Osteocyte (in vitro differentiated cells): ENCODE results near the gene TREH. TPM values are rescaled to one million over a fixed set of nuclear protein-coding genes. Genes with fewer than 3 reads are reported as not detected.
"Not testable (repeated sequence)": the region's sequence is repeated elsewhere in the genome, so short reads cannot be mapped to it uniquely, and the experiment has no call there.

Experiments used
- DNase-seq: peaks from one replicate; pipeline ENCODE4 v3.0.0; 2021; ENCODE audit warnings: mixed read lengths; ENCODE audit not compliant: unreplicated experiment; ENCODE audit errors: extremely low spot score
- H3K27ac Mint-ChIP-seq: one replicate; pipeline ENCODE4 v1.8.0; 2021; ENCODE audit warnings: mild to moderate bottlenecking, mixed read lengths; ENCODE audit not compliant: unreplicated experiment
- H3K27me3 Mint-ChIP-seq: one replicate; pipeline ENCODE4 v1.8.0; 2021; ENCODE audit warnings: mixed read lengths; ENCODE audit not compliant: unreplicated experiment
- H3K36me3 Mint-ChIP-seq: one replicate; pipeline ENCODE4 v1.8.0; 2021; ENCODE audit warnings: mixed read lengths; ENCODE audit not compliant: unreplicated experiment
- H3K4me1 Mint-ChIP-seq: one replicate; pipeline ENCODE4 v1.8.0; 2021; ENCODE audit warnings: mixed read lengths; ENCODE audit not compliant: unreplicated experiment
- H3K4me3 Mint-ChIP-seq: one replicate; pipeline ENCODE4 v1.8.0; 2021; ENCODE audit warnings: mild to moderate bottlenecking, moderate library complexity, mixed read lengths; ENCODE audit not compliant: unreplicated experiment
- H3K9me3 Mint-ChIP-seq: one replicate; pipeline ENCODE4 v1.8.0; 2021; ENCODE audit warnings: mixed read lengths; ENCODE audit not compliant: unreplicated experiment
- total RNA-seq: library from RNA; stranded (reverse); gene quantifications from 2 replicates; pipeline ENCODE4 v1.2.1, GENCODE V29; 2021
- TF ChIP-seq, protein P1 (sequence below): fragments of 200-600 bp; sonication (generic); IDR thresholded peaks from 2 replicates; pipeline ENCODE4 v1.5.0; 2021; ENCODE audit warnings: antibody characterized with exemption, mild to moderate bottlenecking, moderate library complexity

Gene TREH
- total RNA-seq, 1 donor from 2014 or later: not detected

DNA sequence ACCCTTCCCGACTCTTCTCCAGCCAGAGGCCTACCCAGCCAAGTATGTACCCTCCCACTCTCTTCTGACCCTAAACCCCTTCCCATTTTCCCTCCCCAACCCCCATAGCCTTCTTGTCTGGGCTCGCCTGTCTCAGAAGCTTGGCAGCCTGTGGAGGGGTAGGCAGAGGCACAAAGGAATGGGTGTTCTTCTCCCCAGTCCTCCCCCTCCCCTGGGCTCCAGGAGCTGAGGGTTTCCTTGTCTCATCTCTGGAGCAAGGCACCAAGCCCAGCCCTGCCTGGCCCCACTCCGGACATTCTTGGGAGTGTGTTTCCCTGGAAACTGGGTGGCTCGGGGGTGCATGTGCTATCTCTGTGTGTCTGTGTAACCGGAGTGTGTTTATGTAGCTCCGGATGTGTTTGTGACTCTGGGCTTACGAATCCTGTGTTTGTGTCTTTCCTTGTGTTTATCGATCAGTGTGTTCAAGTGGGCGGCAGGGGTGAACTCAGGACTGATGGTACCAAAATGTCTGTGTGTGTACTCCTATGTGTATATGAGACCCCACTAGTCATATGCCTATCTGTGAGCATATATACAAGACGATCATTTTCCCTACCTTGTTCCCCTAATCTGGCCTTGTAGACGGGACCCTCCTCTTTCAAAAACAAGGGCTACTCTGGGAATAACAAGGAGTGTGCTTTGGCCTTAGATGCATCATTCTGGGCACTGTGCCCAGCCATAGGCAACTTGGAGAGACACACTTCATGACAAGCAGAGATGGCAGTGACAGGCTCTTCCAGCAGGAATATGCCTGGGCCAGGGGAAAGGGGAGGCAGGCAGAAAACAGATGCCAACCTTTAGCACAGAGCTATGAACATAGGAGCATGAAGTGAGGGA, 61.1 kb downstream of the TREH start:
- no peak for DNase-seq
- TF ChIP-seq, protein P1, sequence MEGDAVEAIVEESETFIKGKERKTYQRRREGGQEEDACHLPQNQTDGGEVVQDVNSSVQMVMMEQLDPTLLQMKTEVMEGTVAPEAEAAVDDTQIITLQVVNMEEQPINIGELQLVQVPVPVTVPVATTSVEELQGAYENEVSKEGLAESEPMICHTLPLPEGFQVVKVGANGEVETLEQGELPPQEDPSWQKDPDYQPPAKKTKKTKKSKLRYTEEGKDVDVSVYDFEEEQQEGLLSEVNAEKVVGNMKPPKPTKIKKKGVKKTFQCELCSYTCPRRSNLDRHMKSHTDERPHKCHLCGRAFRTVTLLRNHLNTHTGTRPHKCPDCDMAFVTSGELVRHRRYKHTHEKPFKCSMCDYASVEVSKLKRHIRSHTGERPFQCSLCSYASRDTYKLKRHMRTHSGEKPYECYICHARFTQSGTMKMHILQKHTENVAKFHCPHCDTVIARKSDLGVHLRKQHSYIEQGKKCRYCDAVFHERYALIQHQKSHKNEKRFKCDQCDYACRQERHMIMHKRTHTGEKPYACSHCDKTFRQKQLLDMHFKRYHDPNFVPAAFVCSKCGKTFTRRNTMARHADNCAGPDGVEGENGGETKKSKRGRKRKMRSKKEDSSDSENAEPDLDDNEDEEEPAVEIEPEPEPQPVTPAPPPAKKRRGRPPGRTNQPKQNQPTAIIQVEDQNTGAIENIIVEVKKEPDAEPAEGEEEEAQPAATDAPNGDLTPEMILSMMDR: no peak
- Mint-ChIP-seq H3K36me3 (peaks cover 13% of the 10 kb centered on the region), H3K27me3 (no peaks in the 10 kb centered on the region), H3K9me3 (no peaks in the 10 kb centered on the region), H3K4me1 (peaks cover 85% of the 10 kb centered on the region), H3K27ac (peak overlapping the region; percentile 93), H3K4me3 (peak overlapping the region; percentile 16)

DNA sequence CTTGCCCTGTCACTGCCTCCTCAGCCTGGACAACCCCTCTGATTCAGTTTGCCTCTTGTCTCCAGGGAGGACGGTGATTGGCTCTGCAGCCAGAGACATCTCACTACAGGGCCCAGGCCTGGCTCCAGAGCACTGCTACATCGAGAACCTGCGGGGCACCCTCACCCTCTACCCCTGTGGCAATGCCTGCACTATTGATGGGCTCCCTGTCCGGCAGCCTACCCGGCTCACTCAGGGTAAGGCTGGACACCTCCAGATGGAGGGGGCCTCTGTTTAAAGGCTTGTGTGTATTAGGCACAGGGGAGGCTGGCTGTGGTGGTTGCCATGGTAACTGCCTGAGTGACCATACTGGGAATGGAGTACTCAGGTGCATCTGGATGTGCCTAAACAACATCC, 63.5 kb downstream of the TREH start:
- Mint-ChIP-seq H3K4me3 (no peak overlapping the region), H3K27ac (peak overlapping the region; percentile 83), H3K9me3 (no peaks in the 10 kb centered on the region), H3K27me3 (no peaks in the 10 kb centered on the region), H3K36me3 (peaks cover 13% of the 10 kb centered on the region), H3K4me1 (peaks cover 88% of the 10 kb centered on the region)
- TF ChIP-seq, protein P1: no peak
- no peak for DNase-seq

DNA sequence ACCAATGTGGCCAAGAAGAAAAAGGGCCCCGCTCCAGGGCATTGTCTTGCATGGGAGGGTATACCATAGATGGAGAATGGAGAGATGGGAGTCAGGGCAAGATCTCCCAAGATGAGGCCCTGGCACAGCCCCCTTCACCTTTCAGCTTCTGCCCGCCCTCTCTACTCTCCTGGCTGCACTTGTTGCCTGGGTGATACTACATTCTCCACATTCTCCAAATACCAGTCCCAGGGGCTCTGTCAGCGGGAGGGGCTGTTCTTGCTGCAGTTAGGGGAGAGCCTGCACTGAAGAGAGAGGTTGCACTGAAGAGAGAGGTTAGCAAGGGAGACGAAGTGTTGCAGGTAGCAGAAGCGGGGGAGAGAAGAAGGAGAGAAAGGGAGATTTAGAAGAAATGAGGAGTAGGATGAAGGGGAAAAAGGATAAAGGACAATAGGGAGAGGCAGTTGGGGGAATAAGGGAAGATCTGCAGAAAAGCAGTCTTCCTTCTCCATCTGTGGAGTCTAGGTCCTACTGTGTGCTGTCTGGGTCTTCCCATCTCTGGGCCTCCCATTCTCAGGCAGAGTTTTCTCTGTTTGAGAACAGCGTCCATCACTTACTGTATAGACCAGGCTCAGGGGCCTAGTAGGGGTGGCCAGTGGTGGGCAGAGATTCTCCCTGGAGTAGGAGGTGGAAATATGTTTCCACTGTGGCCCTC, 64.0 kb downstream of the TREH start:
- Mint-ChIP-seq H3K4me3 (no peak overlapping the region), H3K36me3 (peaks cover 13% of the 10 kb centered on the region), H3K9me3 (no peaks in the 10 kb centered on the region), H3K27me3 (no peaks in the 10 kb centered on the region), H3K27ac (peak overlapping the region; percentile 83), H3K4me1 (peaks cover 84% of the 10 kb centered on the region)
- no peak for DNase-seq
- TF ChIP-seq, protein P1: no peak

DNA sequence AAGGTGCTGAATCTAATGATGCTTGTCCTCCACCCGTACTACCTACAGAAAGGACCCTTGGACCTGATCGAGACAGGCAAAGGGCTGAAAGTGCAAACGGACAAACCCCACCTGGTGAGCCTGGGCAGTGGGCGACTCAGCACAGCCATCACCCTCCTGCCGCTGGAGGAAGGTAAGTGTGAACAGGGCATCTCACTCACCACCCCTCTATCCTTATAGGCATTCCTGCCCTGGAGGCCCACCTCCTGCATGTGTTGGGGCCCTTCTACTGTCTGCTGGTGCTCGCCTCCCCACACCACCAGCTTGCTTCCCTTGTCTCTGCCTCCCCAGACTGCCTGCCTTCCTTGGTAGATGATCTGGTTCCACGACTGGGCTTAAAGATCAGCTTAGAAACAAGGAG, 64.9 kb downstream of the TREH start:
- no peaks in the 10 kb centered on the region for H3K9me3 Mint-ChIP-seq
- peaks cover 9% of the 10 kb centered on the region for H3K36me3 Mint-ChIP-seq
- DNase-seq: no peak
- H3K4me1 Mint-ChIP-seq: peaks cover 81% of the 10 kb centered on the region
- H3K27ac Mint-ChIP-seq: peak overlapping the region; percentile 83
- TF ChIP-seq, protein P1: no peak
- H3K27me3 Mint-ChIP-seq: no peaks in the 10 kb centered on the region
- no peak overlapping the region for H3K4me3 Mint-ChIP-seq

DNA sequence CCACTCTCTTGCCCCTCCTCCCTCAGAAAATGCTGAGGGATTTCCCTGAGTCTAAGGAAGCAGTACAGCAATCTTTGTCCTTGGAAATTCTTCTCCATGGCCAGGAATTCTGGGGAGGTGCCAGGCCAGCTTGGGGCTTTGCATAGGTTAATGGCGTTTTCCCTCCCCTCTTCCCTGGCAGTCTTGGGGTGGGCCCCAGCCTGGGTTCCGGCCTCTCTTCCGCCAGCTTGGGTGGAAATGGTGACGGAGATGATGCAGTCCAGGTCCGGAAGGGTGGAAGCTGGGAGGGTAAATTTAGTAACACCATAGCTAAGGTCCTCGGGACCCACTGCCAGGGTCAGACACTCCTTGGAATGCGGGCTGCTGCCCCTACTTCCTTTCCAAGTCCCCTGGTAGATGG, 67.1 kb downstream of the TREH start:
- H3K27ac Mint-ChIP-seq: peak overlapping the region; percentile 88
- H3K36me3 Mint-ChIP-seq: peaks cover 7% of the 10 kb centered on the region
- H3K27me3 Mint-ChIP-seq: no peaks in the 10 kb centered on the region
- peaks cover 72% of the 10 kb centered on the region for H3K4me1 Mint-ChIP-seq
- TF ChIP-seq, protein P1: no peak
- DNase-seq: no peak
- H3K4me3 Mint-ChIP-seq: peak overlapping the region; percentile 49
- H3K9me3 Mint-ChIP-seq: no peaks in the 10 kb centered on the region

DNA sequence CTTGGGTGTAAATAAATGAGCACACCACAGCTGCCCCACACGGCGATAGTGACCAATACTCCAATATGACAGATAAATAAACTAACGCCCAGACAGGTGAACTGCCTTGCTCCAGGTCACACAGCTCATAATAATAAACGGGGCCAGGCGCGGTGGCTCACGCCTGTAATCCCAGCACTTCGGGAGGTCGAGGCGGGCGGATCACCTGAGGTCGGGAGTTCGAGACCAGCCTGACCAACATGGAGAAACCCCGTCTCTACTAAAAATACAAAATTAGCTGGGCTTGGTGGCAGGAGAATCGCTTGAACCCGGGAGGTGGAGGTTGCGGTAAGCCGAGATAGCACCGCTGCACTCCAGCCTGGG, 68.0 kb downstream of the TREH start:
- H3K4me3 Mint-ChIP-seq: peak overlapping the region; percentile 71
- not testable (repeated sequence) for DNase-seq, H3K9me3 Mint-ChIP-seq, H3K27me3 Mint-ChIP-seq, H3K36me3 Mint-ChIP-seq
- H3K4me1 Mint-ChIP-seq: peaks cover 73% of the 10 kb centered on the region
- peak overlapping the region; percentile 85 for H3K27ac Mint-ChIP-seq
